IPS-15b (cell line): Measurements from ENCODE around the gene CALML3.

ENCODE experiments used
- H3K27me3 ChIP-seq: one replicate; pipeline ENCODE4 v1.6.1; 2013; ENCODE audit warnings: low read length; ENCODE audit not compliant: control insufficient read depth, insufficient read depth
- H3K36me3 ChIP-seq: one replicate; pipeline ENCODE4 v1.6.1; 2013; ENCODE audit warnings: low read length; ENCODE audit not compliant: control insufficient read depth, insufficient read depth
- H3K4me1 ChIP-seq: one replicate; pipeline ENCODE4 v1.6.1; 2013; ENCODE audit warnings: mild to moderate bottlenecking, low read length; ENCODE audit not compliant: control insufficient read depth, insufficient read depth
- H3K4me3 ChIP-seq: one replicate; pipeline ENCODE4 v1.5.1; 2013; ENCODE audit warnings: low read depth, low read length
- H3K9ac ChIP-seq: one replicate; pipeline ENCODE4 v1.6.1; 2013; ENCODE audit warnings: low read depth, mild to moderate bottlenecking, low read length
- H3K9me3 ChIP-seq: one replicate; pipeline ENCODE4 v1.6.1; 2013; ENCODE audit warnings: mild to moderate bottlenecking, low read length; ENCODE audit not compliant: control insufficient read depth, insufficient read depth

The CALML3 gene

DNA sequence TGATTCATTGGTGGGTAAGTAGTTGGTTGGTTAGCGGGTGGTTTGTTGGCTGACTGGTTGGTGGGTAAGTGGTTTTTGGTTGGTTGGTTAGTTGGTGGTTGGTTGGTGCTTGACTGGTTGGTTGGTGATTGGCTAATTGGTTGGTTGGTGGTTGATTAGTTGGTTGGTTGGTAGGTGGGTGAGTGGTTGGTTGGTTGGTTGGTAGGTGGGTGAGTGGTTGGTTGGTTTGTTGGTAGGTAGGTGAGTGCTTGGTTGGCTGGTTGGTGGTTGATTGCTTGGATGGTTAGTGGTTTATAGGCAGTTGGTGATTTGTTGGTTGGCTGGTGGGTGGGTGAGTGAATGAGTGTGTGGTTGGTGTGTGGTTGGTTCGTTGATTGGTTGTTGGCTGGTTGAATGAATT is 44.2 kb downstream of the CALML3 start:
- Histone ChIP-seq H3K9me3 (no peaks in the 10 kb centered on the region), H3K36me3 (no peaks in the 10 kb centered on the region), H3K27me3 (no peaks in the 10 kb centered on the region), H3K4me1 (no peaks in the 10 kb centered on the region), H3K9ac (no peak overlapping the region), H3K4me3 (no peak overlapping the region)

DNA sequence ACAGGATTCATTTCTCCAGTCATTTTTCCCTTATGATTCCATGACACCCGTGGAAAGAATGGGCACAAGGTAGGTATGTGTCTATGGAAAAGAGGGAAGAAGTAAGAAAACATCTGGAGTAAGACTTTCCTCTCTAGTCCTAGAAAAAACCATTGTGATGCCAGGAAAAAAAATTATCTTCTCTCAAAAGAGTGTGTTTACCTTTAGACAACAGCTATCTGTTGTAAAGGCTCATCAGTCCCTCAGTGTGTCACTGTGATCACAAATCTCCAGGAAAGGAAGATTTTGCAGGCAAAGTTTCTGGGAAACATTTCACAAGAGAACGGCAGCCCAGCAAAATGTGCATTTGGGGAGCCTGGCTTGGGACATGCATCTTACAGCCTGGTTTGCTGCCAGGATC is 44.8 kb downstream of the CALML3 start:
- Histone ChIP-seq H3K9me3 (no peaks in the 10 kb centered on the region), H3K4me1 (no peaks in the 10 kb centered on the region), H3K9ac (no peak overlapping the region), H3K4me3 (no peak overlapping the region), H3K27me3 (no peaks in the 10 kb centered on the region), H3K36me3 (no peaks in the 10 kb centered on the region)

DNA sequence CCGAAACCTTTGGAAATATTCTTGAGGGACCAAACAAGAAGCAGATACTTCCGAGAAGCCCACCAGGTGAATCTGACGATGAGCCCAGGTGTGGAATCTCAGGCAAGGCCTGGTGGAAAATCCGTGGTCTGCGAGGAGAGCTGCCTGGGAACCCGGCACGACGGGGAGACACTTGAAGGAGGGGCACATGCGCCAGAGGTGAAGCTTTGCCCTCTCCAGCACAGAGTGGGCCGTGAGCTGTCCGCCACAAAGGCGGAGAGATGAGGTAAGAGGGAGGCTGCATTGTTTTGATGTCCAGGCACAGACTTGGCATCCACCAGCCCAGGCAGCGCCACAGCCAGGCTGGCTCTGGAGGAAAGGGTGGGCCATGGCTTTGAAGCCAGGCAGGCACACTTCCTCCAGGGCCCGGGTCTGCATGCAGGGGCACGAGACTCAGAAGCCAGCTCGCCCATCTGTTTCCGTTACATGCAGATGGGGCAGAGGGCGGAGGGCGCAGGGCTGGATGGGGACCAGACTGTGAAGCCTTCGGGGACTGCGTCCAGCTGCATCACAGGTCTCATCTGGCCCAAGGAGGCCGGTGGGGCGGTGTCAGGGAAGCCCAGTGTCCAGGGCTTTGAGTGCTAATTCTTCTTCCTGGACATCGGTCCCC is 45.4 kb downstream of the CALML3 start:
- Histone ChIP-seq H3K4me3 (no peak overlapping the region), H3K9me3 (no peaks in the 10 kb centered on the region), H3K36me3 (no peaks in the 10 kb centered on the region), H3K27me3 (no peaks in the 10 kb centered on the region), H3K9ac (no peak overlapping the region), H3K4me1 (no peaks in the 10 kb centered on the region)

DNA sequence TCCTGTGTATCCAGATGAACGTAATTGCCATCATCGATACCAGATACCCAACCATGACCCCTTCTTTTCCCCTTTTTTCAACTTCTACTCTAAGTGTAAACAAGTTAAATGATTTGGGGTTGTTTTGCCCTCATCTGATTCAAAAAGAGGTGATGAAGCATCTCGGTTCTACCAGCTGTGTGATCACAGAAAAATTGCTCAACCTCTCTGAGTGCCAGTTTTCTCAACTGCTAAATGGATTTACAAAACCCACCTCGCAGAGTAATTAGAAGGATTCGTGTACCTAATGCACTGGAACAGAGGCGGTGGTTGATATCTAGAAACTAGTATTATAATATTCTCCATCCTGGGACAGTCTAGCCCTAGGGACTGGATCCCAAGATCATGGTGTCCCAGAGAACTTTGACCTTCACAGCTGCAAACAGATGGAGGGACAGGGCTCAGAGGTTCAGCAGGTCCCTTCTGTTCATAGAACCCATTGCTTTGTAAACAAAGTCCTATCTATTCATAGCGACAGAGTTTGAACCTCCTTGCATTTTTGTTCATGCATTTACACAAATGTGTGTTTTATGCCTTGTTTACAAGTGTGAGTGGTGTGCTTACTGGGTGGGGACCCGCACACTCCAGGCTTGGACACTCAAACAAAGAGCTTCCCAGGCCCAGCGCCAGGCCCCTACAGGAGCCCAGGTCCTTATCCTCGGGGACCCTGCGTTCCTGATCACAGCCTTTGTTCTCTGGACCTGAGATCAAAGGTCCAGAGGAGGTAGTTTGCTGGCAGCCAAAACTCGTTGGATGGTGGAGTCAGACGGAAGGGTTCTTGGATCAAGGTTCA is 46.4 kb downstream of the CALML3 start:
- Histone ChIP-seq H3K4me1 (no peaks in the 10 kb centered on the region), H3K27me3 (no peaks in the 10 kb centered on the region), H3K36me3 (no peaks in the 10 kb centered on the region), H3K9ac (no peak overlapping the region), H3K9me3 (no peaks in the 10 kb centered on the region), H3K4me3 (no peak overlapping the region)

DNA sequence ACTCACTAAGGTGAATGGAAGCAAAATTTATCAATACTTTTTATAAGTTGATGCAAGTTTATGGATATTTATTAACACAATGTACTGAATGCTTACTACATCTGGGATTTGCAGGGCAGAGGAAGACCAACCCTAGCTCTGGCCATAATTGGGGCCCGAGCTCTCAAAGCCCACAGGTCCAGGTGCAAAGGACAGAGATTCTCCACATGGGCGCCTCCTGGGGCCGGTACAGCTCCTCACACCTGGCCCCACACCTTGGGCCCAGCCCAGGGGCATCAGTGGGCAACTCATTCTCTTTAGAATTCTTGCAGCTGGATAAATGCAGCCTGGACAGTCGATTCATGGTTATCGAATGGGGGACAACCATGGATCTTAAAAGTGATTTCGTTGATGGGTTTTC is 47.1 kb downstream of the CALML3 start:
- Histone ChIP-seq H3K4me1 (no peaks in the 10 kb centered on the region), H3K9ac (no peak overlapping the region), H3K36me3 (no peaks in the 10 kb centered on the region), H3K27me3 (no peaks in the 10 kb centered on the region), H3K4me3 (no peak overlapping the region), H3K9me3 (no peaks in the 10 kb centered on the region)

DNA sequence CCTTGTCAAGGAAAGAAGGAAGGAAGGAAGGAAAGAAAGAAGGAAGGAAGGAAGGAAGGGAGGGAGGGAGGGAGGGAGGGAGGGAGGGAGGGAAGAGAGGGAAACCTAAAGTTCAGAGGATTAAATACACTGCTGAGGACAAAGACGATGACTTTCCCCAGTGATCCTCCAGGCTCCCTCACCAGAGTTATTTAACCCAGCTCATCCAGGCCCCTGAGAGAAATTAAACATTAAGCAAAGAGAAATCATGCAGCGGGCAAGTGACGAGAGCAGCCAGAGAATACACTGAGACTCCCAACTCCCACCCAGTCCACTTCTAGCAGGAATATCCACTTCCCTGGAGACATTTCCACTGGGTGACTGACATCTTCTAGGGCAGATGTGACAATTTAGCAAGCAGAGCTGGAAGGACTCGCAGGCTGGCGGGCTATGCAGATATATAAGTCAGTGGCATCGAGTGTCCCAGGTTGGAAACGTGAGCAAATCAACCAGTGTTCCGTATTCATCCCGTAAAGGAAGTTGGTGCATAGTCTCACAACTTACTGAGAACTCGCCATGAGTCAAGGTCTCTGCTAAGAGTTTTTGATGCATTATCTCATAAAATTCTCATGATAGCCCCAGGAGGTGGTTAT is 48.7 kb downstream of the CALML3 start:
- no peaks in the 10 kb centered on the region for H3K4me1 ChIP-seq
- H3K9ac ChIP-seq, result no peak overlapping the region
- no peaks in the 10 kb centered on the region for H3K36me3 ChIP-seq
- H3K9me3 ChIP-seq, result no peaks in the 10 kb centered on the region
- no peak overlapping the region for H3K4me3 ChIP-seq
- H3K27me3 ChIP-seq, result no peaks in the 10 kb centered on the region

DNA sequence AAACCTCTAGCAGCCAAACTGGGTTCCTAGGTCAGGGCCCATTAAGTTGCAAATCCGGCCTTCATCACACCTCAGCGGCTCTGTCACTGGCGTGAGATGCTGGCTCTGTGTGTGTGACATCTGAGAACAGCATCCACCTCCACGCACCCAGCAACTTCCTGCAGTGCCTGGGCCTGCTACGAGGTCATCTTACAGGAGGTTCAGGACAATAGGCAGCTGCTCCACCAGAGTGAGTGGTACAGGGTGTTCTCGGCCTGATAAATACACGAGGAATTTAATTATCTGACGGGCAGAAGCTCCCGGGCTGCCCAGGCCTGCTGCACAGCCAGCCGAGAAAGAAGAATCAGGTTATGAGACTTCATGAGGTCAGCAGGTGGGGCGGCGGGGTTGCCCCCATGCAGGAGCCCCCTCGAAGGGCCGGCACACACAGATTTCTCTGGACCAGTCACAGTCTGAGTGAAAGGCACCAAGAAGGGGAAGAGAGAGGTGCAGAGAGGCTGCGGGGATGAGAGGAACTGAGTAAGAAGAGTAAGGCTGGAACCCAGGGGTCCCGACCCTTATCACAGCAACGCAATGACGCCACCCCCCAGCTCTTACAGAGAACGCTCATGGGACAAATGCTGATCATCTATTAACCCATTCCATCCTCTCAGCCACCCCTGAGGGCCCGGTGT is 49.3 kb downstream of the CALML3 start:
- H3K4me3 ChIP-seq, result no peak overlapping the region
- no peaks in the 10 kb centered on the region for H3K4me1 ChIP-seq
- no peaks in the 10 kb centered on the region for H3K9me3 ChIP-seq
- no peaks in the 10 kb centered on the region for H3K27me3 ChIP-seq
- H3K9ac ChIP-seq, result no peak overlapping the region
- no peaks in the 10 kb centered on the region for H3K36me3 ChIP-seq

DNA sequence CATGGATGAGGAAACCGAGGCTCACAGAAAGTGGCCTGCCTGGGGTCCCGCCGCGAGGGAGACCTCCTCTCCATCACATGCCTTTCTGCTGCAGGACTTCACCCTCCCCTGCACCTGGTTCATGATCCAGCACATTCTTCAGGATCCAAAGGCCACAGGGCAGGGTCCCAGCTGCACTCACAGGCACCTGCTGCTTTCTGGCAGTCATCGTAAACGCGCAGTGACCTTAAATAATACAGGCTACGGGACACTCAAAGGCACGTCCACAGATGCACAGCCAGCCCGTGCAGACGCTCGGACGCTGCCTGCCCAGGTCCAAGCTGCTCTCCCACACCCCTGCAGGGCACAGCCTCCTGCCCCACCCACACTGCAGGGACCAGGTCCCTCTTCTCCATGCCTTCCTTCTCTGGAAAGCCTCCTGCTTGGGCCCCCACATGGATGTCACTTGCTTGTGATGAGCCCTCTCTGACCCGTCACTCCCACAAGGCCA is 49.9 kb downstream of the CALML3 start:
- no peak overlapping the region for H3K4me3 ChIP-seq
- no peaks in the 10 kb centered on the region for H3K4me1 ChIP-seq
- H3K9me3 ChIP-seq, result no peaks in the 10 kb centered on the region
- no peak overlapping the region for H3K9ac ChIP-seq
- H3K36me3 ChIP-seq, result no peaks in the 10 kb centered on the region
- no peaks in the 10 kb centered on the region for H3K27me3 ChIP-seq

DNA sequence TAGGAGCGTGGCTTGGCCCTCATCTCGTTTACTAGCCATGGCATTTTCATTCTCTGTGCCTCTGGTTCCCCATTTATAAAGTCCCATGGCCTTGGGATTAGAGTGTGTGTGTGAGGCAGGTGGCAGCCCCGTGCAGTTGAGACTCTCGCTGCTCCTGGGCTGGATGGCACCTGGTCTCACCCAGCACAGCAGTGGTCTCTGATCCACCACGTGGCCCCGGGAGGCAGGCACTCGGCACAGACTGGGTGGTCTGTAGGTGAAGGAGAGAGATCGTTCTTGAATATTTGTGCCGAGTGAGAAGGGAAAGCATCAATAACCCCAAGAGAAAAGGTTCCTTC is 50.4 kb downstream of the CALML3 start:
- Histone ChIP-seq H3K4me3 (no peak overlapping the region), H3K9ac (no peak overlapping the region), H3K9me3 (no peaks in the 10 kb centered on the region), H3K4me1 (no peaks in the 10 kb centered on the region), H3K36me3 (no peaks in the 10 kb centered on the region), H3K27me3 (no peaks in the 10 kb centered on the region)

DNA sequence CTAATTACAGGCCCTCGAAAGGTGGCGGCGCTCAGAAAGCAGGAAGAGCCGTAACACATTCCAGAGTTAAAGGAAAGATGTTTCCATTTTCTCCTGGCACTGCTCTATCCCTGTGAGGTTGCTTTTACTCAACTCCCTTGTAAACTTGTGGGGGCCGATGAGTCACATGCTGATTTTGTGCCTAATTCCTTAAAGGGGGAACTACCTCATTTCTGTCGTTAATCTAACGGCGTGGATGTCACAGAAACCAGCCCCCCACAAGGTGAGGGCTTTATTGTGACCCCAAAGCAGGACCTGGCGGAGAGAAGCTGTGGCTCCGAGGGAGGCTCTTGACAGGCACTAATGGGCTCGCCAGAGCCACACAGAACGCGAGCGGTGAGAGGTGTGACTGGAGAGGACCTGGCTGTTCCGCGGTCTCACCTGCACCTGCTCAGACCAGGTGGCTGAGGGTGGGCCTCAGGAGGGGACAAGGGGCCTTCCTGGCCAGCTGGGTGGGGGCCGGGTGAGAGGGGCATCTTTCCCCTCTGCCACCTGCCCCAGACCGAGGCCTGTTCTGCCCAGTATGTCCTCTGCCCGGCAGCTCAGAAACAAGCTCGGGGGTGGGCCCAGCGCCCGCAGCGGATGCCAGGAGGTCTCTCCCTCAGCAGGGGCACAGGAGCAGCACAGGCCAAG is 50.9 kb downstream of the CALML3 start:
- H3K27me3 ChIP-seq, result no peaks in the 10 kb centered on the region
- no peaks in the 10 kb centered on the region for H3K9me3 ChIP-seq
- H3K9ac ChIP-seq, result no peak overlapping the region
- no peak overlapping the region for H3K4me3 ChIP-seq
- no peaks in the 10 kb centered on the region for H3K4me1 ChIP-seq
- no peaks in the 10 kb centered on the region for H3K36me3 ChIP-seq

DNA sequence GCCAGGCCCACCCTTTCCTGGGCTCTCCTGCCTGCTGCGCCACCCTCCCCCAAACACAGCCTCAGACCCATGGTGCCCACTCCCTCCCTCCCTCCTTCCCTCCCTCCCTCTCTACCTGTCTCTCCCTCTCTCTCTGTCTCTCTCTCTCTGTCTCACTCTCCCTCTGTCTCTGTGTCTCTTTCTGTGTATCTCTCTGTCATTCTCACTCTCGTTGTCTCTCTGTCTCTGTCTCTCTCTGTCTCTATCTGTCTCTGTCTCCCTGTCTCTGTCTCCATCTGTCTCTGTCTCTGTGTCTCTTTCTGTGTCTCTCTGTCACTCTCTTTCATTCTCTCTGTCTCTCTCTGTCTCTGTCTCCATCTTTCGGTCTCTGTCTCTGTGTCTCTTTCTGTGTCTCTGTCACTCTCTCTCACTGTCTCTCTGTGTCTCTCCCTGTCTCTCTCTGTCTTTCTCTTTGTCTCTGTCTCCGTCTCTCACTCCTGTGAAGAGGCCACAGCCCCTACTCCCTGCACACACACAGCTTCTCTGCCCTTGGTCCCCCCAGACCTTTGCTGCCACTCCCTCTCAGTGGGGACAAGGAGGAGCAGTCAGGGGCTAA is 51.5 kb downstream of the CALML3 start:
- Histone ChIP-seq H3K9ac (no peak overlapping the region), H3K27me3 (no peaks in the 10 kb centered on the region), H3K9me3 (no peaks in the 10 kb centered on the region), H3K4me3 (no peak overlapping the region), H3K36me3 (no peaks in the 10 kb centered on the region), H3K4me1 (no peaks in the 10 kb centered on the region)
